ENCODE results near the gene FLOT1. TPM values are rescaled to one million over a fixed set of nuclear protein-coding genes. Genes with fewer than 3 reads are reported as not detected.

Gene FLOT1
- total RNA-seq, 1 experiment from 2014 or later = 243 TPM

GRCh38 chr6:30775104-30775503, 32.6 kb upstream of the FLOT1 start:
- no peak overlapping the region for H3K27ac Mint-ChIP-seq (ENCODE audit: unreplicated experiment)
- no TSS peak for BruUV-seq (replicated peaks)
- TF ChIP-seq, protein P1, sequence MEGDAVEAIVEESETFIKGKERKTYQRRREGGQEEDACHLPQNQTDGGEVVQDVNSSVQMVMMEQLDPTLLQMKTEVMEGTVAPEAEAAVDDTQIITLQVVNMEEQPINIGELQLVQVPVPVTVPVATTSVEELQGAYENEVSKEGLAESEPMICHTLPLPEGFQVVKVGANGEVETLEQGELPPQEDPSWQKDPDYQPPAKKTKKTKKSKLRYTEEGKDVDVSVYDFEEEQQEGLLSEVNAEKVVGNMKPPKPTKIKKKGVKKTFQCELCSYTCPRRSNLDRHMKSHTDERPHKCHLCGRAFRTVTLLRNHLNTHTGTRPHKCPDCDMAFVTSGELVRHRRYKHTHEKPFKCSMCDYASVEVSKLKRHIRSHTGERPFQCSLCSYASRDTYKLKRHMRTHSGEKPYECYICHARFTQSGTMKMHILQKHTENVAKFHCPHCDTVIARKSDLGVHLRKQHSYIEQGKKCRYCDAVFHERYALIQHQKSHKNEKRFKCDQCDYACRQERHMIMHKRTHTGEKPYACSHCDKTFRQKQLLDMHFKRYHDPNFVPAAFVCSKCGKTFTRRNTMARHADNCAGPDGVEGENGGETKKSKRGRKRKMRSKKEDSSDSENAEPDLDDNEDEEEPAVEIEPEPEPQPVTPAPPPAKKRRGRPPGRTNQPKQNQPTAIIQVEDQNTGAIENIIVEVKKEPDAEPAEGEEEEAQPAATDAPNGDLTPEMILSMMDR (IDR thresholded peaks at IDR 0.05; ENCODE audit: unreplicated experiment) = no peak

GRCh38 chr6:30774701-30775100, 32.2 kb upstream of the FLOT1 start:
- TF ChIP-seq, protein P1 (IDR thresholded peaks at IDR 0.05; ENCODE audit: unreplicated experiment) = no peak
- no TSS peak for BruUV-seq (replicated peaks)
- H3K27ac Mint-ChIP-seq (ENCODE audit: unreplicated experiment) = no peak overlapping the region
- H3K9me3 Mint-ChIP-seq (ENCODE audit: low read depth, unreplicated experiment) = peaks cover under 1% of the 10 kb centered on the region
- H3K36me3 Mint-ChIP-seq (ENCODE audit: insufficient read depth, unreplicated experiment) = peaks cover 18% of the 10 kb centered on the region
- H3K4me1 Mint-ChIP-seq (ENCODE audit: low read depth, unreplicated experiment) = peaks cover 57% of the 10 kb centered on the region
- intact Hi-C loops (cut with micrococcal nuclease; ENCODE audit: unreplicated experiment) = no loop called here
- DNase-seq = no peak
- CTCF ChIA-PET = no interaction called here
- H3K27me3 Mint-ChIP-seq (ENCODE audit: unreplicated experiment) = no peaks in the 10 kb centered on the region
- H3K4me3 Mint-ChIP-seq (ENCODE audit: low read depth, unreplicated experiment) = no peak overlapping the region

More at GRCh38 chr6:30775104-30775503, 32.6 kb upstream of the FLOT1 start:
- no peak for DNase-seq
- no peak overlapping the region for H3K4me3 Mint-ChIP-seq (ENCODE audit: low read depth, unreplicated experiment)
- CTCF ChIA-PET = no interaction called here
- peaks cover 18% of the 10 kb centered on the region for H3K36me3 Mint-ChIP-seq (ENCODE audit: insufficient read depth, unreplicated experiment)
- peaks cover 3% of the 10 kb centered on the region for H3K9me3 Mint-ChIP-seq (ENCODE audit: low read depth, unreplicated experiment)
- H3K27me3 Mint-ChIP-seq (ENCODE audit: unreplicated experiment) = no peaks in the 10 kb centered on the region
- peaks cover 57% of the 10 kb centered on the region for H3K4me1 Mint-ChIP-seq (ENCODE audit: low read depth, unreplicated experiment)
- intact Hi-C loops (cut with micrococcal nuclease; ENCODE audit: unreplicated experiment) = no loop called here

- Mint-ChIP-seq H3K4me3 (ENCODE audit: low read depth, unreplicated experiment) (no peak overlapping the region), H3K4me1 (ENCODE audit: low read depth, unreplicated experiment) (peaks cover 62% of the 10 kb centered on the region), H3K36me3 (ENCODE audit: insufficient read depth, unreplicated experiment) (peaks cover 23% of the 10 kb centered on the region), H3K27me3 (ENCODE audit: unreplicated experiment) (no peaks in the 10 kb centered on the region), H3K9me3 (ENCODE audit: low read depth, unreplicated experiment) (no peaks in the 10 kb centered on the region), H3K27ac (ENCODE audit: unreplicated experiment) (peak overlapping the region; percentile 93)
- intact Hi-C loops (cut with micrococcal nuclease; ENCODE audit: unreplicated experiment) = no loop called here
- CTCF ChIA-PET = interaction anchor here (0.5 to 2.4 kb wide), 6 partner anchors 11 to 309 kb away, joined by 5 to 16 read pairs (median 6); no protein-coding TSS in a partner anchor
- no peak for DNase-seq
- BruUV-seq (replicated peaks) = no TSS peak
- TF ChIP-seq, protein P1 (IDR thresholded peaks at IDR 0.05; ENCODE audit: unreplicated experiment) = no peak
Observed at GRCh38 chr6:30770592-30770991, 28.1 kb upstream of the FLOT1 start.

GRCh38 chr6:30769853-30770524, 27.5 kb upstream of the FLOT1 start:
- peak overlapping the region; percentile 93 for H3K27ac Mint-ChIP-seq (ENCODE audit: unreplicated experiment)
- BruUV-seq (replicated peaks) = TSS peak; percentile 59
- no peaks in the 10 kb centered on the region for H3K27me3 Mint-ChIP-seq (ENCODE audit: unreplicated experiment)
- no peak for DNase-seq
- TF ChIP-seq, protein P1 (IDR thresholded peaks at IDR 0.05; ENCODE audit: unreplicated experiment) = no peak
- CTCF ChIA-PET = interaction anchor here (0.7 to 2.4 kb wide), 10 partner anchors 11 to 755 kb away, joined by 3 to 16 read pairs (median 10); partner anchors contain the start of gene IER3
- peaks cover 23% of the 10 kb centered on the region for H3K36me3 Mint-ChIP-seq (ENCODE audit: insufficient read depth, unreplicated experiment)
- intact Hi-C loops (cut with micrococcal nuclease; ENCODE audit: unreplicated experiment) = loop anchor here (1.0 kb wide), 1 partner anchor 11 kb away; no protein-coding TSS in a partner anchor
- peak overlapping the region; percentile 53 for H3K4me3 Mint-ChIP-seq (ENCODE audit: low read depth, unreplicated experiment)
- H3K4me1 Mint-ChIP-seq (ENCODE audit: low read depth, unreplicated experiment) = peaks cover 62% of the 10 kb centered on the region
- no peaks in the 10 kb centered on the region for H3K9me3 Mint-ChIP-seq (ENCODE audit: low read depth, unreplicated experiment)

Measured in Calu3 (cell line).